Measurements from ENCODE around the gene SH3PXD2A. TPM values are rescaled to one million over a fixed set of nuclear protein-coding genes. Genes with fewer than 3 reads are reported as not detected.

Gene SH3PXD2A
- total and polyA plus RNA-seq, 10 of the 15 experiments (the other 5 are each of a cell fraction or from before 2014, with no cell fraction given) = 0.63 to 14.0 (median 4.4) TPM

GRCh38 chr10:103871006-103871405 lies 15.6 kb upstream of the SH3PXD2A start:
- ChIA-PET POLR2A (no interaction called here), SMC1A (ENCODE audit: uncharacterized antibody, unreplicated experiment) (interaction anchor here (0.9 kb wide), 1 partner anchor 18 kb away, joined by 3 read pairs; no protein-coding TSS in a partner anchor), CTCF (no interaction called here), RAD21 (ENCODE audit: unreplicated experiment) (no interaction called here)
- no peaks in the 10 kb centered on the region for H3K36me3 ChIP-seq (ENCODE audit: control insufficient read depth in 2 of 2, insufficient read depth in 2 of 2, low read length in 1 of 2)
- no peak for DNase-seq (ENCODE audit: low read depth, low spot score)
- H2AFZ ChIP-seq (ENCODE audit: control insufficient read depth, low read depth, low read length) = no peak overlapping the region
- H3K4me2 ChIP-seq (ENCODE audit: control insufficient read depth, insufficient read depth) = no peak overlapping the region
- no peak for TF ChIP-seq RELA (IDR thresholded peaks at IDR 0.05; ENCODE audit: borderline replicate concordance, partially characterized antibody)
- TF ChIP-seq CUX1 (IDR thresholded peaks at IDR 0.05; ENCODE audit: insufficient replicate concordance, low read depth, low read length) = no peak
- TF ChIP-seq MLLT1 (IDR thresholded peaks at IDR 0.05) = no peak
- TF ChIP-seq ZNF687 (IDR thresholded peaks at IDR 0.05) = no peak
- no peak for TF ChIP-seq SREBF2 (IDR thresholded peaks at IDR 0.05; ENCODE audit: low read length)
- no peak for TF ChIP-seq PAX5 (IDR thresholded peaks at IDR 0.05; ENCODE audit: borderline replicate concordance, low read depth, low read length)
- no peak for TF ChIP-seq EED (IDR thresholded peaks at IDR 0.05; ENCODE audit: low read depth)
- no peak for TF ChIP-seq MYB (IDR thresholded peaks at IDR 0.05; ENCODE audit: borderline replicate concordance, low read depth, low read length)
- H3K27ac ChIP-seq (ENCODE audit: control insufficient read depth, insufficient read depth) = no peak overlapping the region
- ATAC-seq = no peak
- H3K9ac ChIP-seq (ENCODE audit: control insufficient read depth, insufficient read depth, low read length) = no peak overlapping the region
- no peaks in the 10 kb centered on the region for H3K4me1 ChIP-seq (ENCODE audit: control insufficient read depth, insufficient read depth, low read length)
- intact Hi-C loops (cut with micrococcal nuclease; ENCODE audit: unreplicated experiment) (no loop called here), in situ Hi-C loops (cut with MboI) (no loop called here)
- WGBS (ENCODE audit: insufficient coverage, insufficient replicate concordance, low lambda C conversion rate, missing lambda C conversion rate) = 78% methylated on average over 3 of the region's 7 CpGs
- H3K27me3 ChIP-seq (replicated peaks in 1 of 2; ENCODE audit: control insufficient read depth in 2 of 2, insufficient read depth in 2 of 2, low read length in 1 of 2) = no peaks in the 10 kb centered on the region
- no peak for FAIRE-seq
- H3K4me3 ChIP-seq = no peak overlapping the region
- no peaks in the 10 kb centered on the region for H3K79me2 ChIP-seq (ENCODE audit: control insufficient read depth, insufficient read depth, low read length)
- BruUV-seq (replicated peaks) = no TSS peak
- no peaks in the 10 kb centered on the region for H4K20me1 ChIP-seq (ENCODE audit: control insufficient read depth, insufficient read depth)
- H3K9me3 ChIP-seq (replicated peaks; ENCODE audit: control insufficient read depth, insufficient read depth, low read length) = no peaks in the 10 kb centered on the region; the same call in 2 of the 3 replicates

Data from GM12878 (cell line).